T-helper 17 cell (primary cell): ENCODE data around the gene FAM229A. TPM values are rescaled to one million over a fixed set of nuclear protein-coding genes. Genes with fewer than 3 reads are reported as not detected.
"Not testable (repeated sequence)": the region's sequence is repeated elsewhere in the genome, so short reads cannot be mapped to it uniquely, and the experiment has no call there.

Source experiments
- ATAC-seq: fragments of 150-1000 bp; cut with Tn5 transposase; 2 replicates; pipeline ENCODE4 v1.10.0; 2021; ENCODE audit warnings: mild to moderate bottlenecking, moderate library complexity
- DNase-seq, 3 donors: peaks; one replicate each; pipeline versions ENCODE4 v3.0.0 to v3.0.0-alpha.2; 2020 to 2021
- H3K9me3 ChIP-seq: one replicate; pipeline ENCODE4 v1.7.0; 2013; ENCODE audit warnings: low read length, mild to moderate bottlenecking; ENCODE audit not compliant: control insufficient read depth, poor library complexity, severe bottlenecking
- H3K27ac Mint-ChIP-seq: one replicate; pipeline ENCODE4 v1.8.0; 2022; ENCODE audit warnings: mild to moderate bottlenecking, moderate library complexity, mixed read lengths
- H3K27me3 Mint-ChIP-seq: one replicate; pipeline ENCODE4 v1.8.0; 2022; ENCODE audit warnings: mixed read lengths
- H3K36me3 Mint-ChIP-seq: one replicate; pipeline ENCODE4 v1.8.0; 2022; ENCODE audit warnings: low read depth, mixed read lengths
- H3K4me1 Mint-ChIP-seq: one replicate; pipeline ENCODE4 v1.8.0; 2022; ENCODE audit warnings: mild to moderate bottlenecking, mixed read lengths
- H3K4me3 Mint-ChIP-seq: one replicate; pipeline ENCODE4 v1.8.0; 2022; ENCODE audit warnings: mild to moderate bottlenecking, moderate library complexity, mixed read lengths
- total RNA-seq, 4 donors: library from RNA in 2 of 4; stranded (reverse) in 2 of 4; gene quantifications; one replicate each; pipeline ENCODE4 v1.2.3 and lab custom pipeline; 2022 to 2026

The FAM229A gene
- total RNA-seq, 2 donors from 2014 or later = 30.1 to 32.9 TPM

DNA sequence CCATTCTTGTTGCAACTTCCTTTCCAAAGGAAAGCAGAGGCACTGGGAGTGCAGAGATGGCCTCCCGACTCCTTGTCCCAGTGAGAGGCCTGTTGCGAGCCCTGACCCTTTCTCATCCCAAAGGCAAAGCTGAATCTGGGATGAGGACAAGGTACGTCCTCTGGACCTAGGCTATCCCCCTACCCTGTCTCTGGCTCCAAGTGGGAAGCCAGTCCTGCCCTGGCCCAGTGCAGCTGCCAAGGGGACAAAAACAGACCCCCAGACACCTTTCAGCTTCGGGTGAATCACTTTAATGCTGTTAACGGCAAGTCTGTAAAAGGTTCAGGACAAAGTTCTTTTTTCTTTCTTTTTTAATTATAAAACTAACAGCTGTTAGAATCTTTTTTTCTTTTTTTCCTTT lies 2.6 kb upstream of the FAM229A start:
- ATAC-seq = no peak
- Mint-ChIP-seq H3K36me3 (peaks cover 3% of the 10 kb centered on the region), H3K27ac (no peak overlapping the region)

DNA sequence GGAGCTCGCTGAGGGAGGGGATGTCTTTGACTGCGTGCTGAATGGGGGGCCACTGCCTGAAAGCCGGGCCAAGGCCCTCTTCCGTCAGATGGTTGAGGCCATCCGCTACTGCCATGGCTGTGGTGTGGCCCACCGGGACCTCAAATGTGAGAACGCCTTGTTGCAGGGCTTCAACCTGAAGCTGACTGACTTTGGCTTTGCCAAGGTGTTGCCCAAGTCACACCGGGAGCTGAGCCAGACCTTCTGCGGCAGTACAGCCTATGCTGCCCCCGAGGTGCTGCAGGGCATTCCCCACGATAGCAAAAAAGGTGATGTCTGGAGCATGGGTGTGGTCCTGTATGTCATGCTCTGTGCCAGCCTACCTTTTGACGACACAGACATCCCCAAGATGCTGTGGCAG lies 1.4 kb upstream of the FAM229A start:
- ATAC-seq = no peak
- no peak overlapping the region for H3K4me3 Mint-ChIP-seq

More for the DNA sequence above, 2.6 kb upstream of the FAM229A start:
- peaks cover 12% of the 10 kb centered on the region for H3K27me3 Mint-ChIP-seq
- H3K9me3 ChIP-seq = no peaks in the 10 kb centered on the region
- peaks cover 10% of the 10 kb centered on the region for H3K4me1 Mint-ChIP-seq
- no peak for DNase-seq
- no peak overlapping the region for H3K4me3 Mint-ChIP-seq

DNA sequence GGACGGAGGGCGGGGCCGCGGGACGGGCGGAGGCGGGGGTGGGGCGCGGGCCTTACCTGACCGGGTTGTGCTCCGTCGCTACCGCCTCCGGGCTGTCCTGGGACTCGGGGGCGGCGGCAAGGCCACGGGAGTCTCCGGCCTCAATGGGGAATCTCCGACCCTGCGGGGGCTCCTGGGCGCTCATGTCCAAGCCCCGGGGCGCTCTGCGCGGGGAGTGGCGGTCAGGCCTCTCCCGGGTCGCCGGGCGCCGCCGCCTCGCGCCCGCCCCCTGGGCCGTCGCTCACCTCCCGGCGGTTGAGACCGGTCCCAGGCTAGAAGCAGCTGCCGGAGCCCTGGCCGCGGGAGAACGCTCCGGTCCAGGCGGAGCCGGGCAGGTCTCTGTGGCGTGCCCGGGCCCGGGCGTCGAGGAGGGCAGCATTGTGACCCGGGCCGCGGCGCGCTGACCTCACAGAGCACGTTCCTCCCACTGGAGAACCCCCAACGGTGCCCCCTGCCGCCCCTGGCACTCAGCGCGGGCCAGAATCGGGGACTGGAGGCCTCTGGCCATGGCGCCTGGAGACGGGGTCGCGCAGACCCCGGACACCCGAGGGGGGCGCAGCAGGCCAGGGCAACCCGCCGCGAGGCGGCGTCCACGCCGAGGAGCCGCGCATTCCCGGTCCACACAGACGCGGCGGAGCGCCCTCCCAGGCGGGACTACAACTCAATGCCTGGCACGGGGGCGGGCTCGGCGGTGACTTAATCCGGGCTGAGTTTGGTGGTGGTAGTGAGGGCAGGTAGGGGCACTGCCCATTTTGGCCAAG lies 411 bp downstream of the FAM229A start:
- DNase-seq = no peak
- Mint-ChIP-seq H3K27me3 (peaks cover 12% of the 10 kb centered on the region), H3K27ac (peak overlapping the region; percentile 45), H3K4me3 (peak overlapping the region; percentile 15), H3K36me3 (peaks cover 3% of the 10 kb centered on the region), H3K4me1 (peaks cover 18% of the 10 kb centered on the region)
- peak; percentile 51 for ATAC-seq
- H3K9me3 ChIP-seq = no peaks in the 10 kb centered on the region

More for the DNA sequence above, 1.4 kb upstream of the FAM229A start:
- DNase-seq = no peak
- Mint-ChIP-seq H3K27ac (no peak overlapping the region), H3K4me1 (peaks cover 15% of the 10 kb centered on the region), H3K36me3 (peaks cover 3% of the 10 kb centered on the region), H3K27me3 (peaks cover 12% of the 10 kb centered on the region)
- no peaks in the 10 kb centered on the region for H3K9me3 ChIP-seq

DNA sequence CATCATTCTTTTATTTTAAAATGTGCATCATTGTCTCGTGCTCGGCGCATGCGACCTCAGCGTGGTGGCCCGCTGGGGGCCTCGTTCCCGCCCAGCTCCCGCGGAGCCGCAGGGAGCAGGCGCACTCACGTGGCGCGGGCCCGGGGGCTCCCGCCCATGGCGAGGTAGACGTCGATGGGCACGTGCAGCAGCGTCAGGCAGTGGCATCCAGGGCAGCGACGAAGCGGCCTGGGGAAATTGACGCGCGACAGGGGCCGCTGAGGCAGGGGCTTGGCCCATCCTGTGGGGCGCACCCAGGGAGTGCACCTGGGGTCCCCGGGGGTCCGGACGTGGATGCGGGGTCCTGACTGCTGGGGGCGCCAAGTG lies 994 bp downstream of the FAM229A start:
- peaks cover 12% of the 10 kb centered on the region for H3K27me3 Mint-ChIP-seq
- H3K4me1 Mint-ChIP-seq = peaks cover 18% of the 10 kb centered on the region
- ATAC-seq (peak; percentile 14), DNase-seq (no peak)
- no peaks in the 10 kb centered on the region for H3K9me3 ChIP-seq
- peak overlapping the region; percentile 89 for H3K4me3 Mint-ChIP-seq
- H3K36me3 Mint-ChIP-seq = peaks cover 3% of the 10 kb centered on the region
- H3K27ac Mint-ChIP-seq = peak overlapping the region; percentile 91

DNA sequence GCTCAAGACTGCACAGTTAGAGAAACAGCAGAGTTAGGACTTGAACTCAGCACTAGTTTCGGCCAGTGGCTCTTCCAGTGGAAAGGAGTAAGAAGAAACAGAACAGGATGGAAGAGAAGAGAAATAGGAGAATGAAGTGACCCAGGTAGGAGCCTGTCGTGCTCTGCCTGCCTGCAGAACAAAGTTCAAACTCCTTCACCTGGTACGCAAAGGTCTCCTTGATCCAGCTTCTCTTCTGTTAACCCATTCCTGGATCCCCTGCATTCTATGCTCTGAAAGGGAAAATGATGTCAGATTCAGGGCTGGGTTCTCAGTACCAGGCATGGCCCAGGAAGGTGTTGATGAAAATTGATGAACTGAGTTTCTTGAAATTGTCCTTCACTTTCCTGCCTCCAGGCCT lies 3.9 kb downstream of the FAM229A start:
- H3K4me3 Mint-ChIP-seq = no peak overlapping the region
- H3K27ac Mint-ChIP-seq = peak overlapping the region; percentile 9
- no peaks in the 10 kb centered on the region for H3K9me3 ChIP-seq
- peaks cover 19% of the 10 kb centered on the region for H3K27me3 Mint-ChIP-seq
- ATAC-seq (no peak), DNase-seq (no peak)
- peaks cover 9% of the 10 kb centered on the region for H3K36me3 Mint-ChIP-seq
- peaks cover 33% of the 10 kb centered on the region for H3K4me1 Mint-ChIP-seq

DNA sequence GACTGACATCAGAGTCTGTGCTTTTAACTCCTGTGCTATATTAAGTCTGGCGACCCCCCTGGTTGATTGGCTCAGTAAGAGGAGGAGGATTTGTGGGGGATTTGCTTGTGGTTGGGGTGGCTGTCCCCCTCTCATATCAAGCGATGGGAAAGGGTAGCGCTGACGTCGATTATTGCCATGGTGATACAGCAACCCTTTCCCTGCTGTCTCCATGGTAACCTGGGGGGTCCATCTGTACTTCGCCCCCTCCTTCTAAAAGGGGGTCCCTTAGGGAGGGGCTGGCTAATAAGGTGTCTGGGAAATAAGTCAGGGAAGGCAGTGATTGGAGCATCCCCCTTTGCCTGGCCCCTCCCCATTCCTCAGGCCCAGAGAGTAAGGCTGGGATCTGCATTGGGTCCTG lies 4.7 kb downstream of the FAM229A start:
- H3K4me3 Mint-ChIP-seq = no peak overlapping the region
- no peaks in the 10 kb centered on the region for H3K9me3 ChIP-seq
- H3K36me3 Mint-ChIP-seq = peaks cover 9% of the 10 kb centered on the region
- peaks cover 18% of the 10 kb centered on the region for H3K27me3 Mint-ChIP-seq
- DNase-seq = no peak
- peak overlapping the region; percentile 9 for H3K27ac Mint-ChIP-seq
- ATAC-seq = no peak
- H3K4me1 Mint-ChIP-seq = peaks cover 33% of the 10 kb centered on the region

DNA sequence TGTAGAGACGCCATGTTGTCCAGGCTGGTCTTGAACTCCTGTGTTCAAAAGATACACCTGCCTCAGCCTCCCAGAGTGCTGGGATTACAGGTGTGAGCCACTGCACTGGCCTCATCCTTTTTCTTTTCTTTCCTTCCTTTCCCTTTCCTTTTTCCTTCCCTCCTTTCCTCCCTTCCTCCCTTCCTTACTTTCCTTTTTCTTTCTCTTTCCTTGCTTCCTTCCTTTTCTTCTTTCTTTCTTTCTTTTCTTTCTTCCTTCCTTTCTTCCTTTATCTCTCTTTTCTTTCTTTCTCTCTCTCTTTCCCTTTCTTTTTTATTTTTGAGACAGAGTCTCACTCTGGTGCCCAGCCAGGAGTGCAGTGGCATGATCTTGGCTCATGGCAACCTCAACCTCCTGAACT lies 5.8 kb downstream of the FAM229A start:
- H3K36me3 Mint-ChIP-seq = peaks cover 9% of the 10 kb centered on the region
- DNase-seq (no peak), ATAC-seq (no peak)
- H3K4me3 Mint-ChIP-seq = no peak overlapping the region
- peaks cover 30% of the 10 kb centered on the region for H3K4me1 Mint-ChIP-seq
- H3K9me3 ChIP-seq = no peaks in the 10 kb centered on the region
- H3K27me3 Mint-ChIP-seq = peaks cover 13% of the 10 kb centered on the region
- H3K27ac Mint-ChIP-seq = peak overlapping the region; percentile 89

DNA sequence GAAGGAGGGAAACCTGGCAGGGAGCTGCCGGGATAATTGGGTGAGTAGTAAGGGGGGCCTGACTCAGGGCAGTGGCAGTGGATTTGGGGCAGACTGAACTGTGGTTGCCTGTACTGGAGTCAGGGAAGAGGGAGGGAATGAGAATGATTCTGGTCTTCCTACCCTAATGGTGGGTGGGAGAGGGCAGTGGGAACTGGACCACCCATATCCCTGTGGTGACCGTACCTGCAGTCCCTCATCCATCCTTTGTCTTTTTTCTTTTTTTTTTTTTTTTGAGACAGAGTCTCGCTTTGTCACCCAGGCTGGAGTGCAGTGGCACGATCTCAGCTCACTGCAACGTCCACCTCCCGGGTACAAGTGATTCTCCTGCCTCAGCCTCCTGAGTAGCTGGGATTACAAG lies 6.5 kb downstream of the FAM229A start:
- not testable (repeated sequence) for H3K4me3 Mint-ChIP-seq, DNase-seq, H3K27me3 Mint-ChIP-seq, ATAC-seq, H3K36me3 Mint-ChIP-seq, H3K27ac Mint-ChIP-seq, H3K9me3 ChIP-seq
- H3K4me1 Mint-ChIP-seq = peaks cover 29% of the 10 kb centered on the region

DNA sequence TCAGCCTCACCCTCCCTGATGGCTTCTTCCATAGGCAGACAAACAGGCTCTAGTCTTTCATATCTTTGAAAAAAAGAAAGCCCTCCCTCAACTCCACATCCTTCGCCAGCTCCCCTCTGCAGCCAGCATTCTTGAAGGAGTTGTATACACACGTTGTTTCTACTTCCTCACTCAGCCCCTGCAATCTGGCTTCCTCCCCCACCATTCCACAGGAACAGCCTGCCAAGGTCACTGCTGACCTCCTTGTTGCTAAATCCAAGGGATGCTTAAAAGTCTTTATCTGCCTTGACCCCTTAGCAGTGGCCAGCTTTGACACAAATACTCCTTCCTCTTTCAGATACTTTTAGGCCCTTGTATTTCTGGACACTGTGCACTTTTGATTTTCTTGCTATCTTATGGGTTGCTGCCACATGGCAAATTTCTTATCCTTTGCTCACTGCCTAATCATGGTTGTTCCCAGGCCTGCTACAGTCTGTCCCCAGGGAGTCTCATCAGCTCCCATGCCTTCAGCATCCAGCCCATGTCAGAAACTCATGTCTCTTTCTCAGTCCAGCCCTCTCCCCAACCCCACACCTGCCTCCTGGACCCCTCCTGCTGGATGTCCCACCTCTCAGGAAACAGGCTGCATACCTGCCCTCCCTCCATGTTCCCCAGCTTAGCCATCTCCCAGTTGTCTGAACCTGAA lies 8.3 kb downstream of the FAM229A start:
- peak overlapping the region; percentile 90 for H3K27ac Mint-ChIP-seq
- H3K4me1 Mint-ChIP-seq = peaks cover 35% of the 10 kb centered on the region
- H3K4me3 Mint-ChIP-seq = no peak overlapping the region
- no peak for DNase-seq
- peaks cover 6% of the 10 kb centered on the region for H3K36me3 Mint-ChIP-seq
- H3K27me3 Mint-ChIP-seq = peaks cover 7% of the 10 kb centered on the region
- no peak for ATAC-seq
- H3K9me3 ChIP-seq = no peaks in the 10 kb centered on the region

DNA sequence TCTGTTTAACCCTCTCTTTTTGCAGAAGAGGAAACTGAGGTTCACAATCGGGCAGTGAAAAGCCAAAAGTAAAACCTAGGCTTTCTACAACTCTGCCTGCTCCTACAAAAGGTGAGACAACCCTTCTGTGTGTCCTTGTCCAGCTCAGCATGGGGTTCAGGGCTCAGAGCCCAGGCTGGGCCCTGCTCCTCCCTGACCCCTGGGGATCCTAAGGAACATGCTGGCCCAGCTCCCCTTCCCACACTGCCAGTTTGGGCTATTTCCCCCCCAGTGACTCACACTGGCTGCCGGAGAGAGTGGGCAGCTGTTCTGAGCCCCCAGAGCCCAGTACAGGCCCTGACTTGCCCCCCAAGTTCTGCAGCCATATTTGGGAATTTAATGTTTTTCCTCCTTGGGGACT lies 8.9 kb downstream of the FAM229A start:
- H3K9me3 ChIP-seq = no peaks in the 10 kb centered on the region
- H3K27me3 Mint-ChIP-seq = peaks cover 7% of the 10 kb centered on the region
- DNase-seq = no peak
- peak overlapping the region; percentile 90 for H3K27ac Mint-ChIP-seq
- ATAC-seq = no peak
- peaks cover 6% of the 10 kb centered on the region for H3K36me3 Mint-ChIP-seq
- peak overlapping the region; percentile 39 for H3K4me3 Mint-ChIP-seq
- H3K4me1 Mint-ChIP-seq = peaks cover 39% of the 10 kb centered on the region

DNA sequence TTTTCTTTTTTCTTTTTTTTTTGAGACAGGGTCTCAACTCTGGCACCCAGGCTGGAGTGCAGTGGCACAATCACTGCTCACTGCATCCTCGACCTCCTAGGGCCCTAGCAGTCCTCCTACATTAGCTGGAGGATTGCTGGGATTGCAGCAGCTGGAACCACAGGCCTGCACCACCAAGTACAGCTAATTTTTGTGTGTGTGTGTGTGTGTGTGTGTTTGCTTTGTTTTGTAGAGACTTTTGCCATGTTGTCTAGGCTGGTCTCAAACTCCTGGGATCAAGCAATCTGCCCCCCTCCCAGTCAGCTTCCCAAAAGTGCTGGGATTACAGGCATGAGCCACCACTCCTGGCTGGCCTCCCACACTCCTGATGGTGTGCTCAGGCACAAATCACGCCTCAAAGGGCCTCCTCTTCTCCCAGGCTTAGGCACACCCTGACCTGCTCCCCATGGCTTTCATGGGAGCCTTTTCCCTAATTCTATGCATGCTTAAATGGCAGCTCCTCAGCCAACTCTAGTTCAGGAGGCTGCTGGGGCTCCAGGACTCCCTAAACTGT lies 9.4 kb downstream of the FAM229A start:
- ATAC-seq (no peak), DNase-seq (no peak)
- Mint-ChIP-seq H3K4me1 (peaks cover 41% of the 10 kb centered on the region), H3K27me3 (peaks cover 7% of the 10 kb centered on the region), H3K36me3 (peaks cover 6% of the 10 kb centered on the region), H3K4me3 (peak overlapping the region; percentile 85), H3K27ac (peak overlapping the region; percentile 90)
- H3K9me3 ChIP-seq = no peaks in the 10 kb centered on the region

DNA sequence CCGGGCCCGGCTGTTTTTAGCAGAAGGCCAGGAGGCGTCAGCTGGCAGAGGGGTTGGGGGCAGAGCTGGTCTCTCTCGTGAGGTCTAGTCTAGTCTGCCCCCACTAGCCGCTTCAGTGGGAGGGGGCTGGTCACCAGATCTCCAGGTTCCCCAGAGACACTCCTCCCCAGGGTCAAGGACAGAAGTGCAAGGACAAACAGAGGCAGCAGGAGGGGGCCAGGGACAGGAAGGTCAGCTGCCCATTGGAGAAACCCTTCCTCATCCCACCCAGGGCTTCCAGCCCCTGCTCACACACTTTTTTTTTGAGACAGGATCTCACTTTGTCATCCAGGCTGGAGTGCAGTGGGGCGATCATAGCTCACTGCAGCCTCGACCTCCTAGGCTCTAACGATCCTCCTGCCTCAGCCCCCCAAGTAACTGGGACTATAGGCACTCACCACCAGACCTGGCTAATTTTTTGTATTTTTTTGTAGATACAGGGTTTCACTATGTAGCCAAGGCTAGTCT lies 10.0 kb downstream of the FAM229A start:
- Mint-ChIP-seq H3K4me3 (peak overlapping the region; percentile 85), H3K27ac (peak overlapping the region; percentile 90)

More for the DNA sequence above, 10.0 kb downstream of the FAM229A start:
- Mint-ChIP-seq H3K27me3 (peaks cover 7% of the 10 kb centered on the region), H3K36me3 (peaks cover 6% of the 10 kb centered on the region), H3K4me1 (peaks cover 41% of the 10 kb centered on the region)
- H3K9me3 ChIP-seq = no peaks in the 10 kb centered on the region
- DNase-seq = no peak
- no peak for ATAC-seq
